ENCODE results near the gene OR5M3. TPM values are rescaled to one million over a fixed set of nuclear protein-coding genes. Genes with fewer than 3 reads are reported as not detected.

OR5M3 gene
- total RNA-seq, 1 experiment from 2014 or later, result not detected

GRCh38 chr11:56513280-56513679 is 40.1 kb upstream of the OR5M3 start:
- ATAC-seq (no peak), DNase-seq (ENCODE audit: low read depth, low spot score) (no peak)
- Histone ChIP-seq H3K9me2 (ENCODE audit: insufficient read depth) (no peaks in the 10 kb centered on the region), H3K9ac (ENCODE audit: low read length) (no peak overlapping the region), H3K9me3 (ENCODE audit: control insufficient read depth in 1 of 2, insufficient read depth in 1 of 2, low read depth in 1 of 2, low read length in 2 of 2) (peaks cover 7% of the 10 kb centered on the region in 2 experiments; a peak in 2 of 4 replicates), H3K79me2 (ENCODE audit: insufficient read depth, low read length) (no peaks in the 10 kb centered on the region), H3K4me1 (ENCODE audit: control insufficient read depth in 1 of 2, insufficient read depth in 2 of 2, low read length in 2 of 2) (no peaks in the 10 kb centered on the region), H2AFZ (ENCODE audit: low read depth, low read length, poor library complexity, severe bottlenecking) (no peak overlapping the region), H3K27ac (ENCODE audit: low read depth, low read length) (no peak overlapping the region), H3K36me3 (ENCODE audit: control insufficient read depth in 1 of 2, insufficient read depth in 2 of 2, low read length in 2 of 2) (no peaks in the 10 kb centered on the region), H3K27me3 (ENCODE audit: insufficient read depth, low read length) (no peaks in the 10 kb centered on the region), H3K4me2 (ENCODE audit: low read length) (no peak overlapping the region), H3K4me3 (replicated peaks in 1 of 2; ENCODE audit: low read depth in 1 of 2, low read length in 2 of 2) (no peak overlapping the region), H4K20me1 (ENCODE audit: insufficient read depth) (no peaks in the 10 kb centered on the region)
- POLR2A ChIA-PET, result no interaction called here
- intact Hi-C loops (cut with micrococcal nuclease), result no loop called here
- CTCF ChIA-PET, result no interaction called here
- RAD21 ChIA-PET (ENCODE audit: low non-redundant PET in 1 of 2, low total read pairs in 2 of 2, uncharacterized antibody in 2 of 2, unreplicated experiment in 2 of 2), result no interaction called here
- BruUV-seq (replicated peaks), result no TSS peak
- TF ChIP-seq SRF (IDR thresholded peaks at IDR 0.05; ENCODE audit: low read depth) (no peak), EZH2phosphoT487 (IDR thresholded peaks at IDR 0.05; ENCODE audit: borderline replicate concordance) (no peak), ELF1 (IDR thresholded peaks at IDR 0.05; ENCODE audit: borderline replicate concordance, low read depth) (no peak), MAX (IDR thresholded peaks at IDR 0.05) (no peak), CEBPB (IDR thresholded peaks at IDR 0.05; ENCODE audit: low read depth) (no peak), EZH2 (IDR thresholded peaks at IDR 0.05) (no peak), RAD21 (IDR thresholded peaks at IDR 0.05; ENCODE audit: low read depth) (no peak), SIN3A (IDR thresholded peaks at IDR 0.05; ENCODE audit: low read depth) (no peak), YY1 (IDR thresholded peaks at IDR 0.05; ENCODE audit: extremely low read depth, insufficient replicate concordance, low read depth, low read length) (no peak), ZFX (IDR thresholded peaks at IDR 0.05) (no peak), JUND (IDR thresholded peaks at IDR 0.05) (no peak), ZNF274 (IDR thresholded peaks at IDR 0.05; ENCODE audit: low read depth, low read length) (no peak), TCF7L2 (IDR thresholded peaks at IDR 0.05; ENCODE audit: borderline replicate concordance, extremely low read depth, insufficient read depth, insufficient read length) (no peak), EGR1 (IDR thresholded peaks at IDR 0.05; ENCODE audit: low read depth) (no peak), POLR2A (IDR thresholded peaks at IDR 0.05; ENCODE audit: borderline replicate concordance, extremely low read depth, insufficient read depth, insufficient read length) (no peak), CBX3 (IDR thresholded peaks at IDR 0.05; ENCODE audit: low read depth) (no peak)
- TF ChIP-seq, protein P1, sequence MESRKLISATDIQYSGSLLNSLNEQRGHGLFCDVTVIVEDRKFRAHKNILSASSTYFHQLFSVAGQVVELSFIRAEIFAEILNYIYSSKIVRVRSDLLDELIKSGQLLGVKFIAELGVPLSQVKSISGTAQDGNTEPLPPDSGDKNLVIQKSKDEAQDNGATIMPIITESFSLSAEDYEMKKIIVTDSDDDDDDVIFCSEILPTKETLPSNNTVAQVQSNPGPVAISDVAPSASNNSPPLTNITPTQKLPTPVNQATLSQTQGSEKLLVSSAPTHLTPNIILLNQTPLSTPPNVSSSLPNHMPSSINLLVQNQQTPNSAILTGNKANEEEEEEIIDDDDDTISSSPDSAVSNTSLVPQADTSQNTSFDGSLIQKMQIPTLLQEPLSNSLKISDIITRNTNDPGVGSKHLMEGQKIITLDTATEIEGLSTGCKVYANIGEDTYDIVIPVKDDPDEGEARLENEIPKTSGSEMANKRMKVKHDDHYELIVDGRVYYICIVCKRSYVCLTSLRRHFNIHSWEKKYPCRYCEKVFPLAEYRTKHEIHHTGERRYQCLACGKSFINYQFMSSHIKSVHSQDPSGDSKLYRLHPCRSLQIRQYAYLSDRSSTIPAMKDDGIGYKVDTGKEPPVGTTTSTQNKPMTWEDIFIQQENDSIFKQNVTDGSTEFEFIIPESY (IDR thresholded peaks at IDR 0.05; ENCODE audit: extremely low read depth, insufficient replicate concordance, low read length), result no peak
- TF ChIP-seq, protein P2, sequence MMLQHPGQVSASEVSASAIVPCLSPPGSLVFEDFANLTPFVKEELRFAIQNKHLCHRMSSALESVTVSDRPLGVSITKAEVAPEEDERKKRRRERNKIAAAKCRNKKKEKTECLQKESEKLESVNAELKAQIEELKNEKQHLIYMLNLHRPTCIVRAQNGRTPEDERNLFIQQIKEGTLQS (IDR thresholded peaks at IDR 0.05), result no peak
- TF ChIP-seq, protein P3, sequence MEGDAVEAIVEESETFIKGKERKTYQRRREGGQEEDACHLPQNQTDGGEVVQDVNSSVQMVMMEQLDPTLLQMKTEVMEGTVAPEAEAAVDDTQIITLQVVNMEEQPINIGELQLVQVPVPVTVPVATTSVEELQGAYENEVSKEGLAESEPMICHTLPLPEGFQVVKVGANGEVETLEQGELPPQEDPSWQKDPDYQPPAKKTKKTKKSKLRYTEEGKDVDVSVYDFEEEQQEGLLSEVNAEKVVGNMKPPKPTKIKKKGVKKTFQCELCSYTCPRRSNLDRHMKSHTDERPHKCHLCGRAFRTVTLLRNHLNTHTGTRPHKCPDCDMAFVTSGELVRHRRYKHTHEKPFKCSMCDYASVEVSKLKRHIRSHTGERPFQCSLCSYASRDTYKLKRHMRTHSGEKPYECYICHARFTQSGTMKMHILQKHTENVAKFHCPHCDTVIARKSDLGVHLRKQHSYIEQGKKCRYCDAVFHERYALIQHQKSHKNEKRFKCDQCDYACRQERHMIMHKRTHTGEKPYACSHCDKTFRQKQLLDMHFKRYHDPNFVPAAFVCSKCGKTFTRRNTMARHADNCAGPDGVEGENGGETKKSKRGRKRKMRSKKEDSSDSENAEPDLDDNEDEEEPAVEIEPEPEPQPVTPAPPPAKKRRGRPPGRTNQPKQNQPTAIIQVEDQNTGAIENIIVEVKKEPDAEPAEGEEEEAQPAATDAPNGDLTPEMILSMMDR (IDR thresholded peaks at IDR 0.05 in 2 of 3, conservative IDR thresholded peaks at IDR 0.05 in 1 of 3; ENCODE audit: borderline replicate concordance in 1 of 3, insufficient read depth in 1 of 3, low read depth in 2 of 3, low read length in 2 of 3), result no peak
- TF ChIP-seq, protein P4, sequence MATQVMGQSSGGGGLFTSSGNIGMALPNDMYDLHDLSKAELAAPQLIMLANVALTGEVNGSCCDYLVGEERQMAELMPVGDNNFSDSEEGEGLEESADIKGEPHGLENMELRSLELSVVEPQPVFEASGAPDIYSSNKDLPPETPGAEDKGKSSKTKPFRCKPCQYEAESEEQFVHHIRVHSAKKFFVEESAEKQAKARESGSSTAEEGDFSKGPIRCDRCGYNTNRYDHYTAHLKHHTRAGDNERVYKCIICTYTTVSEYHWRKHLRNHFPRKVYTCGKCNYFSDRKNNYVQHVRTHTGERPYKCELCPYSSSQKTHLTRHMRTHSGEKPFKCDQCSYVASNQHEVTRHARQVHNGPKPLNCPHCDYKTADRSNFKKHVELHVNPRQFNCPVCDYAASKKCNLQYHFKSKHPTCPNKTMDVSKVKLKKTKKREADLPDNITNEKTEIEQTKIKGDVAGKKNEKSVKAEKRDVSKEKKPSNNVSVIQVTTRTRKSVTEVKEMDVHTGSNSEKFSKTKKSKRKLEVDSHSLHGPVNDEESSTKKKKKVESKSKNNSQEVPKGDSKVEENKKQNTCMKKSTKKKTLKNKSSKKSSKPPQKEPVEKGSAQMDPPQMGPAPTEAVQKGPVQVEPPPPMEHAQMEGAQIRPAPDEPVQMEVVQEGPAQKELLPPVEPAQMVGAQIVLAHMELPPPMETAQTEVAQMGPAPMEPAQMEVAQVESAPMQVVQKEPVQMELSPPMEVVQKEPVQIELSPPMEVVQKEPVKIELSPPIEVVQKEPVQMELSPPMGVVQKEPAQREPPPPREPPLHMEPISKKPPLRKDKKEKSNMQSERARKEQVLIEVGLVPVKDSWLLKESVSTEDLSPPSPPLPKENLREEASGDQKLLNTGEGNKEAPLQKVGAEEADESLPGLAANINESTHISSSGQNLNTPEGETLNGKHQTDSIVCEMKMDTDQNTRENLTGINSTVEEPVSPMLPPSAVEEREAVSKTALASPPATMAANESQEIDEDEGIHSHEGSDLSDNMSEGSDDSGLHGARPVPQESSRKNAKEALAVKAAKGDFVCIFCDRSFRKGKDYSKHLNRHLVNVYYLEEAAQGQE (IDR thresholded peaks at IDR 0.05; ENCODE audit: low read depth), result no peak

Data from HCT116 (cell line).